RWPE1 (cell line): Measurements from ENCODE around the gene MTRF1.

ENCODE experiments used
- CTCF ChIA-PET: fragments of 350-600 bp; sonication (Branson Sonifier 250); formaldehyde crosslinking; extraction: SDS; loops from one replicate; lab custom pipeline; 2021; lab: Yijun Ruan, JAX
- POLR2A ChIA-PET: fragments of 400-600 bp; formaldehyde crosslinking; extraction: SDS; loops from one replicate; lab custom pipeline; 2020; ENCODE audit warnings: antibody characterized with exemption; ENCODE audit not compliant: low non-redundant PET; lab: Yijun Ruan, JAX
- DNase-seq: peaks from one replicate; pipeline ENCODE4 v3.0.0; 2012; ENCODE audit warnings: low spot score
- H3K27ac ChIP-seq: fragments of 450-650 bp; 2 replicates; pipeline ENCODE4 v1.5.1; 2017
- TF ChIP-seq, protein P1 (sequence below): fragments of 450-650 bp; conservative IDR thresholded peaks from 2 replicates; pipeline ENCODE4 v1.5.1; 2017; ENCODE audit warnings: low read depth, mild to moderate bottlenecking

The MTRF1 gene

GRCh38 chr13:41273831-41274441 lies 10.6 kb upstream of the MTRF1 start:
- ChIA-PET POLR2A (no interaction called here), CTCF (no interaction called here)
- no peak overlapping the region for H3K27ac ChIP-seq
- TF ChIP-seq, protein P1, sequence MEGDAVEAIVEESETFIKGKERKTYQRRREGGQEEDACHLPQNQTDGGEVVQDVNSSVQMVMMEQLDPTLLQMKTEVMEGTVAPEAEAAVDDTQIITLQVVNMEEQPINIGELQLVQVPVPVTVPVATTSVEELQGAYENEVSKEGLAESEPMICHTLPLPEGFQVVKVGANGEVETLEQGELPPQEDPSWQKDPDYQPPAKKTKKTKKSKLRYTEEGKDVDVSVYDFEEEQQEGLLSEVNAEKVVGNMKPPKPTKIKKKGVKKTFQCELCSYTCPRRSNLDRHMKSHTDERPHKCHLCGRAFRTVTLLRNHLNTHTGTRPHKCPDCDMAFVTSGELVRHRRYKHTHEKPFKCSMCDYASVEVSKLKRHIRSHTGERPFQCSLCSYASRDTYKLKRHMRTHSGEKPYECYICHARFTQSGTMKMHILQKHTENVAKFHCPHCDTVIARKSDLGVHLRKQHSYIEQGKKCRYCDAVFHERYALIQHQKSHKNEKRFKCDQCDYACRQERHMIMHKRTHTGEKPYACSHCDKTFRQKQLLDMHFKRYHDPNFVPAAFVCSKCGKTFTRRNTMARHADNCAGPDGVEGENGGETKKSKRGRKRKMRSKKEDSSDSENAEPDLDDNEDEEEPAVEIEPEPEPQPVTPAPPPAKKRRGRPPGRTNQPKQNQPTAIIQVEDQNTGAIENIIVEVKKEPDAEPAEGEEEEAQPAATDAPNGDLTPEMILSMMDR, result no peak
- DNase-seq, result no peak

GRCh38 chr13:41271456-41272285 lies 8.3 kb upstream of the MTRF1 start:
- POLR2A ChIA-PET, result no interaction called here
- TF ChIP-seq, protein P1, result no peak
- H3K27ac ChIP-seq, result no peak overlapping the region
- CTCF ChIA-PET, result interaction anchor here (0.6 kb wide), 1 partner anchor 1158 kb away, joined by 3 read pairs; no protein-coding TSS in a partner anchor
- no peak for DNase-seq

DNA sequence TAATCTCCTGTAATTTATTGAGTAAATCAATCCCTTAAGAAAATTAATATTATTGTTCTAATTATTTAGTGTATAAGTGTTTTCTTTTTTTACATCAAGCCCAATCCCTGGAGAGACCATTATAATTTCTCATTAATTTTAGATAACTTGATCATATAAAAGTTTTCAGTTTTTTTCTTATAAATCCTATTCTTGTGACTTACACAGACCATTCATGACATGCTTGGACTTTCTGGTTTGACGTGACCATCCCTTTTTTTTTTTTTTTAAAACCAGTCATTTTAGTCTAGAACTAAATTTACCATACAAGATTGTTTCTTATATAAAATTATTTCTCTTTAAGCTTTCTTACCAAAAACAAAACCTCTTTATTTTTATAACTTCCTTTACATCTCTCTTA lies 5.4 kb upstream of the MTRF1 start:
- TF ChIP-seq, protein P1, result no peak
- no peak for DNase-seq
- ChIA-PET POLR2A (no interaction called here), CTCF (interaction anchor here (0.6 to 1.6 kb wide), 2 partner anchors 16 to 195 kb away, joined by 4 read pairs; no protein-coding TSS in a partner anchor)
- no peak overlapping the region for H3K27ac ChIP-seq

DNA sequence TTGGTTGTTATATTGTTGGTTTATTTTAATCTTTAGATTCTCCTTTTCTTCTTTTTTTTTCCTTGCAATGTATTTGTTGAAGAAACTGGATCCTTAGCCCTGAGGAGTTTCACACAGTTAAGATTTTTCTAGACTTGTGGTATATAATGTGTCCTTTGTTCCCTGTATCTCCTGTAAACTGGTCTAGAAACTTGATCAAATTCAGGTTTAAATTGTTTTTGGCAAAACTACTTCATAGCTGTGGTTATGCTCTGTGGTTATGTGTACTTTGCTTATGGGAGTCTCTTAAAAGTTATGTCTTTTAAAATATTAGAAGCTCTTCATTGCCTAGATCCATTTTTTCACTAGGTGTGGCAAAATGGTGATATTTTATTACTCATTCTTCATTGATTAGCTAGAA lies 3.7 kb upstream of the MTRF1 start:
- no peak for DNase-seq
- TF ChIP-seq, protein P1, result no peak
- ChIA-PET POLR2A (no interaction called here), CTCF (no interaction called here)
- H3K27ac ChIP-seq, result no peak overlapping the region

DNA sequence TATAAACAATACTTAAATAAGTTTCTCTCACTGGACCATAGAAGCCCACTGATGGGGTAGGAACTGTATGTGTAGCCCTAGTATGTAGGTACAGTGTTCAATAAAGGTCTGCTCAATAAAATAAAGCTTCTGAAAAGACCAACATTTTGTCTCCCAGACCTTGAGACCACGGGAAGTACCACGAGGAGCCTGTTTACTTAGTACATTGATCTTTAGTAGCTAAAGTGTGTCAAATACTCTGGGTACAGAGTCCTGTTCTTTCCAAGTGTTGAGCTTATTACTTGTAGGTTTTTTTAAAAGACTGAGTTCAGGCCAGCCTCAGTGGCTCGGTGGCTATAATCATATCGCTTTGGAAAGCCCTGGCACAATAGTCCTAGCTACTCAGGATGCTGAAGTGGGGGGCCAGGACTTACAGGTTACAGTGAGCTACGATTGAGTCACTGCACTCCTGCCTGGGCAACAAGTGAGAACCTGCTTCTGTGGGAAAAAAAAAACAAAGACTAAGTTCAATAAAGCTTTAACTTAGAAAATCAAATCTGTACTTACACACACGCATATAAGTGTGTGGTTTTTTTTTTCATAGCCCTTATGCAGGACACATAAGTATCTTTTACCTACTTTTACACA lies 3.4 kb downstream of the MTRF1 start:
- H3K27ac ChIP-seq, result no peak overlapping the region
- DNase-seq, result peak; percentile 30
- TF ChIP-seq, protein P1, result no peak
- ChIA-PET POLR2A (no interaction called here), CTCF (interaction anchor here (0.5 kb wide), 1 partner anchor 170 kb away, joined by 3 read pairs; no protein-coding TSS in a partner anchor)

DNA sequence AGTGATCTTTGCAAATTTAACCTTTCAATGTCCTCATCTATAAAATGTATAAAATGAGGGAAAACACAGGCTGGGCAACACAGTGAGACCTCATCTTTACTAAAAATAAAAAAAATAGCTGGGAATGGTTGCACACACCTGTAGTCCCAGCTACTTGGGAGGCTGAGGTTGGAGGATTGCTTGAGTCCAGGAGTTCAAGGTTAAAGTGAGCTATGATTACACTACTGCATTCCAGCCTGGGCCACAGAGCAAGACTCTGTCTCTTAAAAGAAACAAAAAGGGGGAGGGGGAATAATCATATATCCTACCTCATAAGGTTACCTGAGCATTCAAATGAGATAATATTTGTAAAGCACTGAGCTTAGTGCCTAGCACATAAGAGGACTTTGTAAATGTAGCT lies 5.8 kb downstream of the MTRF1 start:
- CTCF ChIA-PET, result no interaction called here
- TF ChIP-seq, protein P1, result no peak
- H3K27ac ChIP-seq, result no peak overlapping the region
- no peak for DNase-seq
- POLR2A ChIA-PET, result no interaction called here
